Measurements from ENCODE around the gene LRFN2. TPM values are rescaled to one million over a fixed set of nuclear protein-coding genes. Genes with fewer than 3 reads are reported as not detected.

The LRFN2 gene
- total RNA-seq, 1 donor from 2014 or later = not detected

GRCh38 chr6:40606981-40607380 lies 19.8 kb upstream of the LRFN2 start:
- peaks cover 57% of the 10 kb centered on the region for H3K27me3 Mint-ChIP-seq (ENCODE audit: low read depth)
- no peak overlapping the region for H3K4me3 Mint-ChIP-seq

GRCh38 chr6:40606526-40606925 lies 19.4 kb upstream of the LRFN2 start:
- no peak overlapping the region for H3K27ac Mint-ChIP-seq (ENCODE audit: unreplicated experiment)
- no peaks in the 10 kb centered on the region for H3K9me3 Mint-ChIP-seq
- H3K27me3 Mint-ChIP-seq (ENCODE audit: low read depth) = peaks cover 60% of the 10 kb centered on the region
- no peaks in the 10 kb centered on the region for H3K4me1 Mint-ChIP-seq
- TF ChIP-seq CTCF (conservative IDR thresholded peaks at IDR 0.05) = no peak
- no peak for DNase-seq (ENCODE audit: low read depth, low spot score)
- H3K36me3 Mint-ChIP-seq (ENCODE audit: low read depth) = no peaks in the 10 kb centered on the region
- no peak overlapping the region for H3K4me3 Mint-ChIP-seq

More at GRCh38 chr6:40606981-40607380, 19.8 kb upstream of the LRFN2 start:
- TF ChIP-seq CTCF (conservative IDR thresholded peaks at IDR 0.05) = no peak
- Mint-ChIP-seq H3K36me3 (ENCODE audit: low read depth) (no peaks in the 10 kb centered on the region), H3K27ac (ENCODE audit: unreplicated experiment) (no peak overlapping the region), H3K9me3 (no peaks in the 10 kb centered on the region), H3K4me1 (no peaks in the 10 kb centered on the region)
- DNase-seq (ENCODE audit: low read depth, low spot score) = no peak

GRCh38 chr6:40604082-40604481 lies 16.9 kb upstream of the LRFN2 start:
- Mint-ChIP-seq H3K9me3 (no peaks in the 10 kb centered on the region), H3K4me3 (no peak overlapping the region), H3K36me3 (ENCODE audit: low read depth) (no peaks in the 10 kb centered on the region), H3K4me1 (no peaks in the 10 kb centered on the region), H3K27ac (ENCODE audit: unreplicated experiment) (no peak overlapping the region), H3K27me3 (ENCODE audit: low read depth) (peaks cover 71% of the 10 kb centered on the region)
- TF ChIP-seq CTCF (conservative IDR thresholded peaks at IDR 0.05) = no peak
- DNase-seq (ENCODE audit: low read depth, low spot score) = no peak

- H3K9me3 Mint-ChIP-seq = no peaks in the 10 kb centered on the region
- peaks cover 66% of the 10 kb centered on the region for H3K27me3 Mint-ChIP-seq (ENCODE audit: low read depth)
- H3K4me3 Mint-ChIP-seq = no peak overlapping the region
- no peaks in the 10 kb centered on the region for H3K4me1 Mint-ChIP-seq
- DNase-seq (ENCODE audit: low read depth, low spot score) = no peak
- no peak overlapping the region for H3K27ac Mint-ChIP-seq (ENCODE audit: unreplicated experiment)
- no peak for TF ChIP-seq CTCF (conservative IDR thresholded peaks at IDR 0.05)
- no peaks in the 10 kb centered on the region for H3K36me3 Mint-ChIP-seq (ENCODE audit: low read depth)
Observed at GRCh38 chr6:40599555-40599954, 12.4 kb upstream of the LRFN2 start.

GRCh38 chr6:40598516-40598915 lies 11.4 kb upstream of the LRFN2 start:
- Mint-ChIP-seq H3K27ac (ENCODE audit: unreplicated experiment) (no peak overlapping the region), H3K36me3 (ENCODE audit: low read depth) (no peaks in the 10 kb centered on the region), H3K27me3 (ENCODE audit: low read depth) (peaks cover 56% of the 10 kb centered on the region), H3K4me3 (no peak overlapping the region), H3K9me3 (no peaks in the 10 kb centered on the region), H3K4me1 (no peaks in the 10 kb centered on the region)
- no peak for TF ChIP-seq CTCF (conservative IDR thresholded peaks at IDR 0.05)
- DNase-seq (ENCODE audit: low read depth, low spot score) = no peak

GRCh38 chr6:40597301-40597700 lies 10.1 kb upstream of the LRFN2 start:
- no peaks in the 10 kb centered on the region for H3K9me3 Mint-ChIP-seq
- no peak for TF ChIP-seq CTCF (conservative IDR thresholded peaks at IDR 0.05)
- H3K27ac Mint-ChIP-seq (ENCODE audit: unreplicated experiment) = no peak overlapping the region
- no peak overlapping the region for H3K4me3 Mint-ChIP-seq
- DNase-seq (ENCODE audit: low read depth, low spot score) = no peak
- no peaks in the 10 kb centered on the region for H3K36me3 Mint-ChIP-seq (ENCODE audit: low read depth)
- no peaks in the 10 kb centered on the region for H3K4me1 Mint-ChIP-seq
- peaks cover 55% of the 10 kb centered on the region for H3K27me3 Mint-ChIP-seq (ENCODE audit: low read depth)

Data from neural crest cell (in vitro differentiated cells).